ENCODE results near the gene CRIM1.

The CRIM1 gene

DNA sequence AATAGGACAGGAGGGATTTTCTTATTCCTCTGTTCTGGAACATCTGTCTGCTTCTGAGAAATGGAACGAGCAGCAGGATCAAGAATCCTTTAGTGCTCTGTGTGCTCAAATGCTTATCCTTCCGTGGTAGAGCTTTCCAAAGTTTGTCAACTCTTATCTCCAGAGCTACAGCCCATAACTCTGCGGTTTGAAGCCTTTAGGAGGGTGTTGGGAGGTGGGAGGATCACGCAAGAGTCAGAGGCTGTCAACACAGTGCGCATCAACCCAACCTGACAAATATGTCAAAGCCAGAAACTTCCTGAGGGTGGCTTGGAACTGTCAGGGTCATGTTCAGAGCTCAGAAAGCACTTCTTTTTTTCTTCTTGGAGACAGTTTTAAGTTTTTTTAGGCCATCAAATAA, 95.9 kb downstream of the CRIM1 start:
- Histone ChIP-seq H3K79me2 (ENCODE audit: insufficient read depth, low read length) (no peaks in the 10 kb centered on the region), H3K9ac (ENCODE audit: low read depth, low read length) (no peak overlapping the region), H3K36me3 (ENCODE audit: insufficient read depth, low read length) (no peaks in the 10 kb centered on the region), H2AFZ (ENCODE audit: low read depth, low read length) (no peak overlapping the region), H3K4me3 (ENCODE audit: low read depth in 1 of 2, low read length in 2 of 2) (no peak overlapping the region), H3K4me1 (ENCODE audit: insufficient read depth, low read length) (no peaks in the 10 kb centered on the region), H3K27me3 (ENCODE audit: insufficient read depth, low read length, poor library complexity) (no peaks in the 10 kb centered on the region), H3K9me3 (ENCODE audit: insufficient read depth, low read length, severe bottlenecking) (no peaks in the 10 kb centered on the region), H3K4me2 (ENCODE audit: insufficient read depth, low read length) (no peak overlapping the region), H4K20me1 (ENCODE audit: insufficient read depth, low read length) (no peaks in the 10 kb centered on the region), H3K27ac (ENCODE audit: low read length) (no peak overlapping the region)
- ATAC-seq (ENCODE audit: insufficient read depth, low read depth) (no peak), DNase-seq (no peak)
- no peak for TF ChIP-seq CTCF (IDR thresholded peaks at IDR 0.05; ENCODE audit: borderline replicate concordance, extremely low read depth, low read length, poor library complexity, severe bottlenecking)
- TF ChIP-seq EZH2 (IDR thresholded peaks at IDR 0.05; ENCODE audit: borderline replicate concordance, low read depth, low read length, severe bottlenecking) = no peak

DNA sequence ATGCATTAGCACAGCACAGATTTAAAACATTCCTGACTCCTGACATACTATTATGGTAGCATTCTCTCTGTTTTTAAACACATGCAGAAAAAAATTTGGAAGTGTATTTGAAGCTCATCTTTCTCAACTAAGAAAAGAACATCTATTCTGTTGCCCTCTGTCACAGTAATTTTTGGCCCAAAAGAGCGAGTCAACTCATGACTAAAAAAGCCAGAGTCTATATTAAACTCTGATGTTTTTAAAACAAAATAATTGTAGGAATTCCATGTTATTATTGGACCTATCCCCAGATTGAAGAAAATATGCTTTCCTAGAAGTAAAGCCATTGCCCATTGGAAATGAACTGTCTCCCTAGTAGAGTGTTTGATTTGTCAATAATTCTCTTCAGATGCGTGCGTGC, 96.7 kb downstream of the CRIM1 start:
- Histone ChIP-seq H3K36me3 (ENCODE audit: insufficient read depth, low read length) (no peaks in the 10 kb centered on the region), H4K20me1 (ENCODE audit: insufficient read depth, low read length) (no peaks in the 10 kb centered on the region), H2AFZ (ENCODE audit: low read depth, low read length) (no peak overlapping the region), H3K27me3 (ENCODE audit: insufficient read depth, low read length, poor library complexity) (no peaks in the 10 kb centered on the region), H3K27ac (ENCODE audit: low read length) (no peak overlapping the region), H3K4me2 (ENCODE audit: insufficient read depth, low read length) (no peak overlapping the region), H3K9ac (ENCODE audit: low read depth, low read length) (no peak overlapping the region), H3K79me2 (ENCODE audit: insufficient read depth, low read length) (no peaks in the 10 kb centered on the region), H3K4me3 (ENCODE audit: low read depth in 1 of 2, low read length in 2 of 2) (no peak overlapping the region), H3K9me3 (ENCODE audit: insufficient read depth, low read length, severe bottlenecking) (no peaks in the 10 kb centered on the region), H3K4me1 (ENCODE audit: insufficient read depth, low read length) (no peaks in the 10 kb centered on the region)
- ATAC-seq (ENCODE audit: insufficient read depth, low read depth) (no peak), DNase-seq (no peak)
- no peak for TF ChIP-seq EZH2 (IDR thresholded peaks at IDR 0.05; ENCODE audit: borderline replicate concordance, low read depth, low read length, severe bottlenecking)
- TF ChIP-seq CTCF (IDR thresholded peaks at IDR 0.05; ENCODE audit: borderline replicate concordance, extremely low read depth, low read length, poor library complexity, severe bottlenecking) = no peak

GRCh38 chr2:36453652-36454051, 98.1 kb downstream of the CRIM1 start:
- Histone ChIP-seq H3K9me3 (ENCODE audit: insufficient read depth, low read length, severe bottlenecking) (no peaks in the 10 kb centered on the region), H3K9ac (ENCODE audit: low read depth, low read length) (no peak overlapping the region), H2AFZ (ENCODE audit: low read depth, low read length) (no peak overlapping the region), H3K36me3 (ENCODE audit: insufficient read depth, low read length) (no peaks in the 10 kb centered on the region), H3K27me3 (ENCODE audit: insufficient read depth, low read length, poor library complexity) (peaks cover 2% of the 10 kb centered on the region), H3K4me3 (ENCODE audit: low read depth in 1 of 2, low read length in 2 of 2) (no peak overlapping the region), H3K4me1 (ENCODE audit: insufficient read depth, low read length) (no peaks in the 10 kb centered on the region), H3K79me2 (ENCODE audit: insufficient read depth, low read length) (no peaks in the 10 kb centered on the region), H3K4me2 (ENCODE audit: insufficient read depth, low read length) (no peak overlapping the region), H3K27ac (ENCODE audit: low read length) (no peak overlapping the region), H4K20me1 (ENCODE audit: insufficient read depth, low read length) (no peaks in the 10 kb centered on the region)
- no peak for DNase-seq
- no peak for TF ChIP-seq CTCF (IDR thresholded peaks at IDR 0.05; ENCODE audit: borderline replicate concordance, extremely low read depth, low read length, poor library complexity, severe bottlenecking)
- TF ChIP-seq EZH2 (IDR thresholded peaks at IDR 0.05; ENCODE audit: borderline replicate concordance, low read depth, low read length, severe bottlenecking) = no peak
- ATAC-seq (ENCODE audit: insufficient read depth, low read depth) = no peak

DNA sequence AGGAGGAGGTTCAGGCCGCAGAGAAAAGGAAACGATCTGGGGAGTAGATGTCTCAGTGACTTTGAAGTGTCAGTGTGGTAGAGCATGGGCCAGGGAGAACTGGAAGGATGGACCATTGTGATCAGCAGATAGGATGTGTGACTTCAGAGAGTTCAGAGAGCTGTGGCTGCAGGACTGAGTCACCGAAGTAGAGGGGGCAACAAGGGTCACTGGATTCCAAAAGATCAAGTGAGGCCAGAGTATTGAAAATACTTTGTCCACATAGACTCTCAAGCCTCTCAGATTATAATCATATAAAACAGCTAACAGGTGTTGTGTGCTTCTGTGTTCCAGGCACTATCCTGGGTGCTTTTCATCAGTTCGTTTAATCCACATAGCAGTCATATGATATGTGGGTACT, 99.4 kb downstream of the CRIM1 start:
- no peaks in the 10 kb centered on the region for H3K9me3 ChIP-seq (ENCODE audit: insufficient read depth, low read length, severe bottlenecking)
- no peak overlapping the region for H2AFZ ChIP-seq (ENCODE audit: low read depth, low read length)
- no peak overlapping the region for H3K4me2 ChIP-seq (ENCODE audit: insufficient read depth, low read length)
- H3K4me1 ChIP-seq (ENCODE audit: insufficient read depth, low read length) = no peaks in the 10 kb centered on the region
- DNase-seq = no peak
- no peak overlapping the region for H3K4me3 ChIP-seq (ENCODE audit: low read depth in 1 of 2, low read length in 2 of 2)
- H3K27me3 ChIP-seq (ENCODE audit: insufficient read depth, low read length, poor library complexity) = peaks cover 10% of the 10 kb centered on the region
- no peaks in the 10 kb centered on the region for H3K79me2 ChIP-seq (ENCODE audit: insufficient read depth, low read length)
- no peak overlapping the region for H3K27ac ChIP-seq (ENCODE audit: low read length)
- no peaks in the 10 kb centered on the region for H4K20me1 ChIP-seq (ENCODE audit: insufficient read depth, low read length)
- no peak for ATAC-seq (ENCODE audit: insufficient read depth, low read depth)
- TF ChIP-seq CTCF (IDR thresholded peaks at IDR 0.05; ENCODE audit: borderline replicate concordance, extremely low read depth, low read length, poor library complexity, severe bottlenecking) (no peak), EZH2 (IDR thresholded peaks at IDR 0.05; ENCODE audit: borderline replicate concordance, low read depth, low read length, severe bottlenecking) (no peak)
- H3K9ac ChIP-seq (ENCODE audit: low read depth, low read length) = no peak overlapping the region
- no peaks in the 10 kb centered on the region for H3K36me3 ChIP-seq (ENCODE audit: insufficient read depth, low read length)

Measured in DND-41 (cell line).